GM19193 (cell line): ENCODE results near the gene PEAK3.

Source experiments
- POLR2A ChIP-seq: IDR thresholded peaks from 4 replicates; pipeline ENCODE4 v1.6.1; 2011; ENCODE audit not compliant: insufficient read depth, insufficient read length; ENCODE audit errors: extremely low read depth

The PEAK3 gene

DNA sequence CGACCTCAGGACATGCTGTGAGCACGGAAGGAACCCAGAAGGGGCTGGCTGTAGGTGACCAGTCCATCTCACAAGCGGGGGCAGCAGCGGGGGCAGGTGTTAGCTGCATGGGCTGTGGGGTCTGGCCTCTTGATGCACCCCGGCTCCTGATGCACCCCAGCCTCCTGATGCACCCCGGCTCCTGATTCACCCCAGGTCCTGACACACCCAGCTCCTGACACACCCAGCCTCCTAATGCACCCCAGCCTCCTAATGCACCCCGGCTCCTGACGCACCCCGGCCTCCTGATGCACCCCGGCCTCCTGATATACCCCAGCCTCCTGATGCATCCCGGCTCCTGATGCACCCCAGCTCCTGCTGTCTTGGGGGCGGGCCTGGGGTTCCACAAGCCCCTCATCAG lies 39.0 kb upstream of the PEAK3 start:
- no peak for TF ChIP-seq POLR2A

DNA sequence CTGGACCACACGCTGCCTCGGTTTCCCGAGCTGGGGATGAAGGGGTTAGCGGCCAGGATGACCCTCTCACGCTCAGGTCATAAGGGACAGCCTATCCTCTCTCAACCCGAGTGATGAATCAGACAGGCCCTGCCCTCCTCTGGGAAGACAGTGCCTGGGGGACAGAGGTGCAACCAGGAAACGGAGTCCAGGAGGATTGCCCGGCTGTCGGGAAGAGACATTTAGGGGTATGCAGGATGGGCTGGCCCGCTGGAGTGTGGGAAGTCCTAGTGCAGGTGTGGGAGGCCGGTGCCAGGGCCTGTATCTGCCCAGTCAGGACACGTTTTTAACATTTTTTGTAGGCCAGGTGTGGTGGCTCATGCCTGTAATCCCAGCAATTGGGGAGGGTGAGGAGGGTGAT lies 38.1 kb upstream of the PEAK3 start:
- no peak for TF ChIP-seq POLR2A

DNA sequence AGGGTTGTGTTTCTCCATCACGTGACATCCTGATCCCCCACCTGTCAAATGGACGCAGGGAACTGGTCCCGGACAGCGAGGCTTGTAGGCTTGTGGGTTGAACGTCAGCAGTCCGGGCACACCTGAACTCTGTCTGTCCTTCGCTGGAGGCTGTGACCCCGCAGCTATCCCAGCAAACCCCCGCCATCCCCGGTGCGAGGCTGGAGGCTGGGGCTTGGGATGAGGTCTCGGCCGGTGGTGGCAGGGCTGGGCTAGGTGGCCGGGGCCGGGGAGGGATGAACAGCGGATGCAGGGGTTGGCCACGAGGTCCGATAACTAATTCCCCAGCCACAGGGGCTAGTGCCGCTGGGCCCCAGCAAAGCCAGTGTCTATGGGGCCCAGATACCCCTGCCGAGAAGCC lies 37.6 kb upstream of the PEAK3 start:
- no peak for TF ChIP-seq POLR2A

DNA sequence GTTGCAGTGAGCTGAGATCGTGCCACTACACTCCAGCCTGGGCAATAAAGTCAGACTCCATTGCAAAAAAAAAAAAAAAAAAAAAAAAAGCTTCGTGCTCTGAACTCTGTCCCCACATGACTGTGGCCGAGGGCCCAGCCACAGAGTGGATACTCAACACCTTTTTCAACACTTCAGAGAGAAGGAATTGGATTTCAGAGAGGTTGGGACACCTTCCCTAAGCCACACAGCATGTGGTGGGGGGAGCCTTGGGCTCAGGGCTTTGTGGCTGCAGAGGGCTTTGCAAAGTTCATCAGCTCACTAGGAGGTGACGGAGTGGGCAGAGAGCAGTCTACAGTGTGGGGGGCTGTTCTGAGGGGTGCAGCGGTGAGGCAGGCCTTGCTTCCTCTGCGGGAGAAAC lies 36.9 kb upstream of the PEAK3 start:
- no peak for TF ChIP-seq POLR2A

DNA sequence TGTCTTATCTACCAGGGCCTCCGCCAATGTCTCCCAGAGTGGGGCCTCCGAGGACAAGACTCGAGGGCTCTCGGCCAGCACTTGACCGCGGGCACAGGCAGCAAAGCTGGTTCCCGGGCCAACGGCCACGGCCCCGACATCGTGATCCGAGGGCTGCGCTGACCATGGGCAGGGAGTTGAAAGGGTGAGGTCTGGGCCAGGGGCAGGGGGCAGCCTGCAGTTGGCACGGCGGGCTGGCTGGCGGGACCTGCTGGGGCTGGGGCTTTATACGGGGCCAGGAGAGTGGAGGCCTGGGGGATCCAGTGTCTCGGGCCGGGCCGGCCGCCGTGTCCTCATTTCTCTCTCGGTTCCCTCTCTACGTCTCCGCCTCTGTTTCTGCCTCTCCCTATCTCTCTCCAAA lies 35.8 kb upstream of the PEAK3 start:
- no peak for TF ChIP-seq POLR2A

DNA sequence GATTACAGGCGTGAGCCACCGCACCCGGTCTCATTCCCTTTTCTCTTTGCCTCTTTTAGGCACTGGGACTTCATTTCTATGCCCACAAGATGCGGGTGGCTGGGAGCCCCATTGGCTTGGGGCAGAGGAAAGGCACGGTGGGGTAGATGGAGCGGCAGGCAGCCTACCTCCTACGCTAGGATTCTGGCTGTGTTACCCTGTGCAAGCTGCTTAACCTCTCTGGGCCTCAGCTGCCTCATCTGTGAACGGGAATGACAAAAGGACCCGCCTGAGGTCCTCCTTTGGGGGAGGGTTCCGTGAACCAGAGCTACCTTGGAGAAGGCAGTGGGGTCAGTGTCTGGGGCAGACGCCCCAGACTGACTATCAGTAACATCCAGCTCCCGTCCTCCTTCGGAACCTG lies 35.3 kb upstream of the PEAK3 start:
- no peak for TF ChIP-seq POLR2A

DNA sequence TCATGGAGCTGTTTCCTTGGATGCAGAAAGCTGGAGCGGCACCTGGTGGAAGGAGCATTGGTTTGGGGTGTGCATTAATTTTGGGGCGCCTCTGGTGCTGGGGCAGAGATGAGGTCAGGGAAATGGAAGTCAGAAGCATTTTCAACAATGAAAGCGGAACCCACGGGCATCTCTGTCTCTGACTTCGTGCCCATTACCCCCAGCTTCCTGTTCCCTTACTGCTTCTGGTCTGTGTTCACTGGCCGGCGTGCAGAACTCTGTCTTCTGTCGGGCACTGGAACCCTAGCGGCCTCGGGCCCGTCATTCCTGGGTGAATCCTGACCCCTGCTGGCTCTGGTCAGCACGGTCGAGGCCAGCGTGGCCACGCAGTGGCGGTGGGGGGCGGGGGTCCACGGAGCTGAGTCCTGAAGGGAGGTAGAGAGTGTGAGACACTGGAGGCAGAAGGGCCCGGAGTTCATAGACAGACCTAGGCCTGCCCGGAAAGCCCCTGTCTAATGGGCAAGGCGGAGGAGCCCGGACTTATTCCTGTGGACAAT lies 33.9 kb upstream of the PEAK3 start:
- TF ChIP-seq POLR2A = no peak

DNA sequence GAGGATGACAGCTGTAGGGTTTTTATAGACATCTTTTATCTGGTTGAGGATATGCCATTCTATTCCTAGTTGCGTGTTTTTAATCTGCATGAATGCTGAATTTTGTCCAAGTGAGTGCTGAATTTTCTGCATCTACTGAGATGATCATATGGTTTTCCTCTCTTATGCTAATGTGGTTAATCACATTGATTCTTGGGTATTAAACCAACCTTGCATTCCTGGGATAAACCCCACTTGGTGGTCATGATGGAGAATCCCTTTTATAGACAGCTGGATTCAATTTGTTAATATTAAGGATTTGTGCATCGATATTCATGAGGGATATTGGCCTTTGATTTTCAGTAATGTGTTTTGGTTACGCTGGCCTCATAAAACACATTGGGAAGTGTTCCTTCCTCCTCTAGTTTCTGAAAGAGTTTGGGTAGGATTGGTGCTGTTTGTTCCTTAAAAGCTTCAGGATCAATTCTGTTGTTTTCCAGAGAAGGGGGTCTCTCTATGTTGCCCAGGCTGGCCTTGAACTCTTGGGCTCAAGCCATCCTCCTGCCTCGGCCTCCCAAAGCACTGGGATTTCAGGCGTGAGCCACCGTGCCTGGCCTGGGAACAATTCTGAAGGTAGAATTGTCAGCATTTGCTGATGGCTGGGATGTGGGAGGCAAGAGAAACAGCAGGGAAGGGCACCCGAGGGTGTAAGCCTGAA lies 33.3 kb upstream of the PEAK3 start:
- no peak for TF ChIP-seq POLR2A

DNA sequence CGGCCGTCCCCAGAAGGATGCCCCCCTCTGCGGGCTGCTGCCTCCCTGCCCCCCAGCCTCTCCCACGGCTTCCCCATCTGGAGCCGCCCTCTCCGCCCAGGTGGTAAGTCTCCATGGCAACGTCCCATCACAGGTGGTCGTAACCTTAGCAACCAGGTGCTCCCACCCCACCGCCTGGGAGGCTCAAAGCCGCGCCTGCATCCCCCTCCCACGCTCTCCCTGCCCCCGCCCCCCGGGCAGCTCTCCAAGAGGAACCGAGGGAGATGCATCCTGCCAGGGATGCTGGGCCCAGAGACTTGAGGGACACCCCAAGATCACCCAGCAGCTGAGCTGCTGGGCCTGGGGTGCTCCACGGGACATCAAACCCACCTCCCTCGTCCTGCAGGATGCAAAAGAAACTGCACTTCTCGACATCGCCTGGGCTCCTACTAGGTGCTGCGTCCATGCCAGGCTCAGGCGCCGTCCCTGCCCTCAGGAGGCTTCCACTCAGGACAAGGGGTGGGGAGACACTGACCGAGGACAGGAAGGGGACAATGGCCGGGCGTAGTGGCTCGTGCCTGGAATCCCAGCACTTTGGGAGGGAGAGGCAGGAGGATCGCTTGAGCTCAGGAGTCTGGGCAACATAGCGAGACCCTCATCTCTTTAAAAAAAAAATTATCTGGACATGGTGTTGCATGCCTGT lies 31.0 kb upstream of the PEAK3 start:
- no peak for TF ChIP-seq POLR2A

DNA sequence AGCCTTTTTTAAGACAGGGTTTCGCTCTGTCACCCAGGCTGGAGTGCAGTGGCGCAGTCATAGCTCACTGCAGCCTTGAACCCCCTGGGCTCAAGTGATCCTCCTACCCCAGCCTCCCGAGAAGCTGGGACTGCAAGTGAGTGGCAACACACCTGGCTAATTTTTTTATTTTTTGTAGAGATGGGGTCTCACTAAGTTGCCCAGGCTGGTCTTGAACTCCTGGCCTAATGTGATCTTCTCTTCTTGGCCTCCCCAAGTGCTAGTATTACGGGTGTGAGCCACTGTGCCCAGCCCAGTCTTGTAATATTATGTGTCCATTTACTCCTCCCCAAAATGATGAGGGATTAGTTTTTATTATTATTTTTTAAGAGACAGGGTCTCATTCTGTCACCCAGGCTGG lies 29.1 kb upstream of the PEAK3 start:
- no peak for TF ChIP-seq POLR2A

DNA sequence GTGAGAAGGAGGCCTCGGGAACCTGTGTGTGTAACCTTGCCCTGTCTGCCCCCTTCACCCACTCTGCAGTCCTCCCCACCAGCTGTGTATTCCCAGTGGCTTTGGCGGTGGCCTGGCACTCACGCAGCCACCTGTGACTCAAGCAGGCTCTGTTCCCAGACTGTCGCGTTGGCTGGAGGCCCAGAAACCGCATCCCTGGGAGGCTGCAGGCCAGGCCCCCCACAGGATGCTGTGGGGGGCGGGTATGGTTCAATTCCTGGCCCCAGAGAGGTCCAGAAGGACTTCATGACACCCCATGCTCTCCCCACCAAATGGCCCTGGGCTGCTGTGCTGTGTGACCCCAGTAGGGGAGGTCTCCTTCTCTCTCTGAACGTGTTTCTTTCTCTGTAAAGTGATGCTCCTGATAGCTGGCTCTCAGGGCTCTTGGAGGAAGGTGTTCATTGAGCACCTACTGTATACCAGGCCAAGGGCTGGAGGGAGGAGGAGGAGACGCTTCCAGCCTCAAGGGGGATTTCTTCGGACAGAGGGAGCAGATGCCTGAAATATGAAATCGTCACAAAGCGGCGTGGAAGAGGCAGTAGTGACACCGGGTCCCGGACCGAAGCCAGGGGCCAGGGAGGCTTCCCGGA lies 27.9 kb upstream of the PEAK3 start:
- no peak for TF ChIP-seq POLR2A

DNA sequence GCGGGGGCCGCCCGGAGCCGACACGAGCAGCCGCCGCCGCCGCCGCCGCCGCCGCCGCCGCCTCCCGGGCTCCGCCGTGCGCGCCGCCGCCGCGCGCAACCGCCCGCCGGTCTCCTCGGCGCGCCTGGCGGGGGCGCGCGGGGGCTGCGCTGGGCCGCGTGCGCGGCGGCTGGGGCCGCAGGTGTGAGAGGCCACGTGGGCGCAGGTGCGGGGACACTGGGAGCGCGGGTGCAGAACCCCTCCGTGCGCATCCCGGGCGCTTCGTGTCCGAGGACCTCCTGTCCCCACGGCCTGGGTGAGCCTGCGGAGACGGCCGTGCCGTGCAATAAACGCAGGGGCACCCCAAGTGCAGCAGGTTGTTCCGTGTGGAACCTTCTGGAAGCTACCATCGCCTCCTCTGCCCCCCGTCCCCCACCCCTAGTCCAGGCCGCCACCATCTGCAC lies 26.2 kb upstream of the PEAK3 start, which contains the start of gene LINGO3:
Gene LINGO3 (minus strand): TSS at position 41 of the 443 bp plus-strand sequence. CDS start 16,378 bp downstream, outside the sequence.
- no peak for TF ChIP-seq POLR2A

DNA sequence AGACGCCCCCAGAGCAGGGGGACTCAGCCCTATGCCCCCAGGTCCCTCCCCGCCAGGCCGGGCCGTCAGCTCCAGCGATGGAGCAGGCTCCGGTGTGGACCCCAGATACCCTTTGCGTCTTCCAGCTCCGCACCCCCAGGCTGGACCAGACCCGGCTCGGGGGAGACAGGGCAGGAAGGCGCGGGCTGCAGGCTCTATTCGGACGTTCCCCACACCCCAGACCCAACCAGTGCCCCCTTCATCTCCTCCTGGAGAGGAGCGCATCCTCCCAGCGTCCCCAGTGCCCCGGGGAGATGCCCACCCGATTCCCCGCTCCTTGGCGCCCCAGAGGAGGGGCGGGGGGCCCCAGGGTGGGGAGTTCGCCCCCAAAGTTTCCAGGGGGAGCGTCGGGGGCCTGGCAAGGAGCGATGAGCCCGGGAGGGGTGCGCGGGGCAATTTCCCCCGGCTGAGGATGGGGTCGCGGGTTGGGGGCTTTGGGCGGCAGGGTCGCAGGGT lies 25.6 kb upstream of the PEAK3 start:
- no peak for TF ChIP-seq POLR2A

DNA sequence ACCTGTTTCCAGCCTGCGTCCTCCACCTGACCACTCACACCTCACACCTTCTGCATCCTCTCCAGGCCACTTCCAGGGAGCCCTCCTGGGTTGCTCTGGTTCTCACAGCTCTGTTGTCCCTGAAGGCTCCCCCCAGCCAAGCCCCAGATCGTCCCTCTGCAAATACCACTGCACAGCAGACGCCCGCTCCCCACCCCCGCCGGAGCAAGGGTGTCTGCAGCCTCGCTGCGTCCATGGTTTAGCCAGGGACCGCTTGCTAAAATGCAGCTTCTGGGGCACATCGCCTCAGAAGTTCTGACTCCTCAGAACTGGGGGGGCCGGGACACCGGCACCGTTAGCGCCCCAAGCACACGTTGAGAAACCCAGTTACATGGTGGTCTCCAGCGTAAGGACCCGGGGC lies 25.0 kb upstream of the PEAK3 start:
- TF ChIP-seq POLR2A = no peak

DNA sequence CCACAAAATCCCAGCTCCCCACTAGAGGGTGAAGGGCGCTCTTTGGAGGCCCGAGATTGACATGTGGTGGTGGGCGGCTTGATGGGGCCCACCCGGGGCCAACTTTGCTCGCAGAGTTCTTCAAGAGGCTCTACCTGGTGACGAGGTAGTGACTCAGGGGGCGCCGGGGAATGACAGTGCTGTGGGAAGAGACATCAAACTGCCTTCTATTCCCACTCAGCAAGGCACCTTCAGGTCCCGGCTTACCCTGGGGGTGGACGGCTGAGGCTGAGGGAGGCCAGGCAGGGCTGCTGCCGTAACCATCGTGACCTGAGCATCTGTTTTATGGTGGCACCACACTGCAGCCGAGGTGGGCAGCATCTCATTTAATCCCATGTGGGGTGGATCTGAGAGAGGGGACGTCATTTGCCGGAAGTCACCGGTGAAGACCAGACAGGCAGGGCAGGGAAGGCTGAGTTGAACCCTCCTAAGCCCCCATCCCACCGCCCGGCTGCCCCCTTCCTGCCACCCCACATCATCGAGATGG lies 24.4 kb upstream of the PEAK3 start:
- TF ChIP-seq POLR2A = no peak
